NCI-H1417 (cell line): ENCODE results near the gene ELOVL6.
A peak's percentile ranks its signal among the peaks of the same experiment; 100 is the strongest.
"Not testable (repeated sequence)": the region's sequence is repeated elsewhere in the genome, so short reads cannot be mapped to it uniquely, and the experiment has no call there.

Source experiments
- DNase-seq, 3 experiments: peaks; one replicate each; lab custom pipeline; 2025; lab: John Stamatoyannopoulos, UW

ELOVL6 gene

GRCh38 chr4:110075083-110075738, 123.2 kb downstream of the ELOVL6 start:
- DNase-seq: no peak

- no peak for DNase-seq
These were observed 123.8 kb downstream of the ELOVL6 start for GRCh38 chr4:110074570-110074969.

GRCh38 chr4:110073053-110073845, 125.2 kb downstream of the ELOVL6 start:
- DNase-seq: no peak

- no peak for DNase-seq
These were observed 126.9 kb downstream of the ELOVL6 start for GRCh38 chr4:110071466-110071865.

- no peak for DNase-seq
These were observed 130.2 kb downstream of the ELOVL6 start for GRCh38 chr4:110068248-110068647.

- DNase-seq: no peak
These were observed 133.5 kb downstream of the ELOVL6 start for GRCh38 chr4:110064934-110065333.

- DNase-seq: no peak
These were observed 134.1 kb downstream of the ELOVL6 start for GRCh38 chr4:110064295-110064694.

- DNase-seq: no peak
These were observed 136.2 kb downstream of the ELOVL6 start for GRCh38 chr4:110062166-110062565.

GRCh38 chr4:110061076-110061475, 137.3 kb downstream of the ELOVL6 start:
- DNase-seq: no peak

GRCh38 chr4:110059556-110060191, 138.7 kb downstream of the ELOVL6 start:
- DNase-seq: no peak

- DNase-seq: no peak
These were observed 139.7 kb downstream of the ELOVL6 start for GRCh38 chr4:110058677-110059076.

- peak in 1 of 3 experiments; percentile 24 for DNase-seq
These were observed 143.2 kb downstream of the ELOVL6 start for GRCh38 chr4:110055158-110055768.

GRCh38 chr4:110049951-110050925, 148.2 kb downstream of the ELOVL6 start:
- DNase-seq: peak; percentile 13 to 67 (median 37)

GRCh38 chr4:110046588-110047049, 151.8 kb downstream of the ELOVL6 start:
- DNase-seq: peak in 1 of 3 experiments; percentile 25

- DNase-seq: no peak
These were observed 155.6 kb downstream of the ELOVL6 start for GRCh38 chr4:110042545-110043517.

- DNase-seq: no peak
These were observed 156.7 kb downstream of the ELOVL6 start for GRCh38 chr4:110041735-110042134.

- DNase-seq: not testable (repeated sequence)
These were observed 159.3 kb downstream of the ELOVL6 start for GRCh38 chr4:110039164-110039563.

- no peak for DNase-seq
These were observed 164.4 kb downstream of the ELOVL6 start for GRCh38 chr4:110034026-110034393.

GRCh38 chr4:110033355-110034025, 164.9 kb downstream of the ELOVL6 start:
- DNase-seq: peak in 1 of 3 experiments; percentile 3
